CD14-positive monocyte (primary cell): Measurements from ENCODE around the gene C12orf57. TPM values are rescaled to one million over a fixed set of nuclear protein-coding genes. Genes with fewer than 3 reads are reported as not detected.
A peak's percentile ranks its signal among the peaks of the same experiment; 100 is the strongest.

Source experiments
- DNase-seq, 3 donors: peaks; one replicate each; pipeline ENCODE4 v3.0.0-alpha.2; 2011 to 2022
- H2AFZ ChIP-seq: 2 replicates; pipeline ENCODE4 v1.6.0; 2012; ENCODE audit warnings: mild to moderate bottlenecking, low read depth, low read length, inconsistent platforms; ENCODE audit not compliant: insufficient read depth, poor library complexity, severe bottlenecking
- H3K27ac ChIP-seq, 2 donors: 1 replicate in 1 of 2; 2 replicates in 1 of 2; pipeline ENCODE4 v1.5.1; 2012 to 2013; ENCODE audit warnings: low read length in 2 of 2, control low read depth in 1 of 2, inconsistent platforms in 1 of 2, low read depth in 1 of 2, mild to moderate bottlenecking in 1 of 2
- H3K27me3 ChIP-seq, 2 donors: one replicate each; pipeline versions ENCODE4 v1.6.0 to v1.6.1; 2011 to 2013; ENCODE audit warnings: low read length in 2 of 2; ENCODE audit not compliant: control insufficient read depth in 2 of 2, insufficient read depth in 2 of 2
- H3K36me3 ChIP-seq, 2 donors: replicated peaks in 1 of 2; 1 replicate in 1 of 2; 2 replicates in 1 of 2; pipeline versions ENCODE4 v1.5.1 to v1.6.1; 2012 to 2013; ENCODE audit warnings: low read length in 2 of 2, control low read depth in 1 of 2, inconsistent platforms in 1 of 2, mild to moderate bottlenecking in 1 of 2; ENCODE audit not compliant: insufficient read depth in 2 of 2, control insufficient read depth in 1 of 2
- H3K4me1 ChIP-seq, 2 donors: 1 replicate in 1 of 2; 2 replicates in 1 of 2; pipeline versions ENCODE4 v1.5.1 to v1.6.1; 2012 to 2013; ENCODE audit warnings: low read length in 2 of 2, control low read depth in 1 of 2, inconsistent platforms in 1 of 2, mild to moderate bottlenecking in 1 of 2, moderate library complexity in 1 of 2; ENCODE audit not compliant: insufficient read depth in 2 of 2, control insufficient read depth in 1 of 2
- H3K4me2 ChIP-seq: replicated peaks from 2 replicates; pipeline ENCODE3; 2012; ENCODE audit warnings: low read length, moderate library complexity, mild to moderate bottlenecking; ENCODE audit not compliant: poor library complexity, severe bottlenecking; ENCODE audit errors: extremely low read depth
- H3K4me3 ChIP-seq, 3 experiments: fragments of 200-600 bp in 1 of 3; sonication (generic) in 1 of 3; replicated peaks in 1 of 3; 1 replicate in 2 of 3; 2 replicates in 1 of 3; pipeline ENCODE4 v1.5.1; 2011 to 2013; ENCODE audit warnings: low read length in 3 of 3, mild to moderate bottlenecking in 3 of 3, control low read depth in 2 of 3, low read depth in 2 of 3, inconsistent platforms in 1 of 3, moderate library complexity in 1 of 3
- H3K79me2 ChIP-seq: 2 replicates; pipeline ENCODE4 v1.6.0; 2012; ENCODE audit warnings: mild to moderate bottlenecking, control low read depth, inconsistent platforms, low read length, moderate library complexity; ENCODE audit not compliant: insufficient read depth
- H3K9ac ChIP-seq: 2 replicates; pipeline ENCODE4 v1.6.0; 2017; ENCODE audit warnings: low read length, mild to moderate bottlenecking; ENCODE audit not compliant: insufficient read depth, poor library complexity, severe bottlenecking
- H3K9me3 ChIP-seq, 2 donors: replicated peaks in 1 of 2; 1 replicate in 1 of 2; 2 replicates in 1 of 2; pipeline versions ENCODE4 v1.5.1 to v1.6.1; 2012 to 2013; ENCODE audit warnings: low read length in 2 of 2, control low read depth in 1 of 2; ENCODE audit not compliant: control insufficient read depth in 1 of 2, insufficient read depth in 1 of 2
- H4K20me1 ChIP-seq: 2 replicates; pipeline ENCODE4 v1.6.0; 2012; ENCODE audit warnings: mild to moderate bottlenecking, low read length, control low read depth, moderate library complexity; ENCODE audit not compliant: insufficient read depth
- H3K27ac Mint-ChIP-seq, 7 donors: one replicate each; pipeline ENCODE4 v1.8.0; 2020; ENCODE audit warnings: mild to moderate bottlenecking in 7 of 7, mixed read lengths in 7 of 7, moderate library complexity in 6 of 7, inconsistent platforms in 2 of 7
- H3K27me3 Mint-ChIP-seq, 3 donors: one replicate each; pipeline ENCODE4 v1.8.0; 2021 to 2022; ENCODE audit warnings: low read depth in 3 of 3, mild to moderate bottlenecking in 3 of 3, mixed read lengths in 3 of 3, moderate library complexity in 3 of 3, inconsistent platforms in 1 of 3
- H3K36me3 Mint-ChIP-seq, 2 donors: one replicate each; pipeline ENCODE4 v1.8.0; 2020; ENCODE audit warnings: mixed read lengths in 2 of 2, inconsistent platforms in 1 of 2, mild to moderate bottlenecking in 1 of 2
- H3K4me1 Mint-ChIP-seq: one replicate; pipeline ENCODE4 v1.8.0; 2020; ENCODE audit warnings: mild to moderate bottlenecking, mixed read lengths
- H3K4me3 Mint-ChIP-seq, 2 donors: one replicate each; pipeline ENCODE4 v1.8.0; 2020; ENCODE audit warnings: mild to moderate bottlenecking in 2 of 2, mixed read lengths in 2 of 2, moderate library complexity in 1 of 2
- H3K9me3 Mint-ChIP-seq, 7 donors: one replicate each; pipeline ENCODE4 v1.8.0; 2020 to 2022; ENCODE audit warnings: mixed read lengths in 7 of 7, mild to moderate bottlenecking in 6 of 7, moderate library complexity in 6 of 7, inconsistent platforms in 2 of 7
- WGBS: methylation state at CpG from one replicate; pipeline ENCODE4 v1.1.5; 2013; ENCODE audit warnings: missing lambda C conversion rate; ENCODE audit not compliant: insufficient coverage; 5-methylcytosine and 5-hydroxymethylcytosine counted together
- intact Hi-C, 2 donors: fragments of 100-400 bp; cut with micrococcal nuclease; formaldehyde crosslinking; loops; one replicate each; pipeline versions ENCODE4 v1.15.0 to v1.15.1; 2023
- polyA plus RNA-seq, 3 donors: library from polyadenylated mRNA; depleted of rRNA in 1 of 3; unstranded in 2 of 3; stranded (reverse) in 1 of 3; fragments of 300-500 nt in 2 of 3; fragments of >200 nt in 1 of 3; fragmentation: Illumina TruSeq in 2 of 3; gene quantifications; 1 replicate in 2 of 3; 2 replicates in 1 of 3; pipeline ENCODE4 v1.2.3, GENCODE V29; 2012 to 2021
- TF ChIP-seq, protein P1 (sequence below): fragments of 200-600 bp; IDR thresholded peaks from one replicate; pipeline ENCODE4 v1.8.0; 2022; ENCODE audit warnings: antibody characterized with exemption, mild to moderate bottlenecking

The C12orf57 gene
- polyA plus RNA-seq, 3 donors: 19.1 to 59.2 (median 24.2) TPM

DNA sequence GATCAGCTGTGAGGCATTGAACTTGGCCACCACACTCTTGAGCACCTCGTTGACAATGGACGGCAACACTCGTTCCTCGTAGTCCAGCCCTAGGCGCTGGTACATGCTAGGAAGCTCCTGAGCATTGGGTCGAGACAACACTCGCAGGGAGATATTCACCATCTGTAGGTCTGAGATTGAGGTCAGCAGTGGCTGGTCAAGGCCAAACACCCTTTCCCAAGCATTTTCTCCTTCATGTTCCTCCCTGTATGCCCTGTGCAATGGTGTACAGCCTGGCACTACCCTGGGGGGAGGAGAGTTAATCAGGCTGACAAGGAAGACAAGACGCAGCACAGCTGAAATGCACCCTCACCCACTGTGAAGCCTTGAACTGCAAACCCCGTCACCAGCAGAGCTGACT is 24.6 kb downstream of the C12orf57 start:
- WGBS: 97% methylated on average over 5 of the region's 9 CpGs
- Mint-ChIP-seq H3K9me3 (no peaks in the 10 kb centered on the region), H3K4me3 (no peak overlapping the region), H3K36me3 (peaks cover 36 to 45% of the 10 kb centered on the region in 2 donors), H3K4me1 (peaks cover 48% of the 10 kb centered on the region), H3K27ac (peak overlapping the region in 1 of 7 donors; percentile 20), H3K27me3 (peaks cover 0 to 3% (median 3%) of the 10 kb centered on the region in 3 donors)
- Histone ChIP-seq H3K27me3 (no peaks in the 10 kb centered on the region), H3K4me1 (peaks cover 32 to 47% of the 10 kb centered on the region in 2 donors), H3K9ac (no peak overlapping the region), H3K4me2 (no peak overlapping the region), H4K20me1 (peaks cover 4% of the 10 kb centered on the region), H3K27ac (no peak overlapping the region), H3K79me2 (peaks cover 52% of the 10 kb centered on the region), H3K4me3 (no peak overlapping the region), H2AFZ (no peak overlapping the region), H3K36me3 (peaks cover 36 to 41% of the 10 kb centered on the region in 2 donors), H3K9me3 (no peaks in the 10 kb centered on the region)
- TF ChIP-seq, protein P1, sequence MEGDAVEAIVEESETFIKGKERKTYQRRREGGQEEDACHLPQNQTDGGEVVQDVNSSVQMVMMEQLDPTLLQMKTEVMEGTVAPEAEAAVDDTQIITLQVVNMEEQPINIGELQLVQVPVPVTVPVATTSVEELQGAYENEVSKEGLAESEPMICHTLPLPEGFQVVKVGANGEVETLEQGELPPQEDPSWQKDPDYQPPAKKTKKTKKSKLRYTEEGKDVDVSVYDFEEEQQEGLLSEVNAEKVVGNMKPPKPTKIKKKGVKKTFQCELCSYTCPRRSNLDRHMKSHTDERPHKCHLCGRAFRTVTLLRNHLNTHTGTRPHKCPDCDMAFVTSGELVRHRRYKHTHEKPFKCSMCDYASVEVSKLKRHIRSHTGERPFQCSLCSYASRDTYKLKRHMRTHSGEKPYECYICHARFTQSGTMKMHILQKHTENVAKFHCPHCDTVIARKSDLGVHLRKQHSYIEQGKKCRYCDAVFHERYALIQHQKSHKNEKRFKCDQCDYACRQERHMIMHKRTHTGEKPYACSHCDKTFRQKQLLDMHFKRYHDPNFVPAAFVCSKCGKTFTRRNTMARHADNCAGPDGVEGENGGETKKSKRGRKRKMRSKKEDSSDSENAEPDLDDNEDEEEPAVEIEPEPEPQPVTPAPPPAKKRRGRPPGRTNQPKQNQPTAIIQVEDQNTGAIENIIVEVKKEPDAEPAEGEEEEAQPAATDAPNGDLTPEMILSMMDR: no peak
- DNase-seq: no peak
- intact Hi-C loops: no loop called here

DNA sequence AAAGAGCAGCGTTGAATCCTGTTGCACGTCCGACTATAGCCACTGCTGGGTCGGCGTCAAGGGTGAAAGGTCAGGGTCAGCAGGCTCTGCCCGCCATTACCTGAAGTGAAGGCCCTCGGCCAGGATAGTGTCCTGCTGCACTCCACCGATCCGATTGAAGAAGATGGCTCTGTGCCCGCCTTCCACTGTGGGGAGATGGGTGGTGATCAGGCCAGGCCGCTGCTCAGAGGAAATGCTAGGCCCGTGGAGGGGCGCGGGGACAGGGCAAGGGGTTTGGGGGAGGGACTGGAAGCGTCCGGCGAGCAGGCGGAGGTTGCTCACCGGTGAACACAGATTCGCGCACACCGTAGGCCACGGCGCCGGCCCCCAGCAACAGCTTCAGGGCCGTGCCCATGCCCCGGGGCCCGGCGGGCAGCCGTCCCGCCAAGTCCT is 26.3 kb downstream of the C12orf57 start:
- Histone ChIP-seq H3K4me1 (peaks cover 21 to 31% of the 10 kb centered on the region in 2 donors), H4K20me1 (peaks cover 4% of the 10 kb centered on the region), H3K27me3 (no peaks in the 10 kb centered on the region), H3K9me3 (no peaks in the 10 kb centered on the region), H2AFZ (peak overlapping the region; percentile 97), H3K79me2 (peaks cover 52% of the 10 kb centered on the region), H3K27ac (peak overlapping the region; percentile 75 to 91), H3K9ac (peak overlapping the region; percentile 87), H3K4me3 (peak overlapping the region; percentile 72 to 100 (median 99)), H3K4me2 (peak overlapping the region; percentile 94), H3K36me3 (peaks cover 50 to 55% of the 10 kb centered on the region in 2 donors)
- intact Hi-C loops: loop anchor here (1.0 to 5.0 kb wide), 5 partner anchors 31 to 307 kb away; partner anchors contain the start of genes LPCAT3 (in 2 of the 2) and ING4 (in 1 of the 2)
- under 1% methylated on average over 31 of the region's 31 CpGs for WGBS
- TF ChIP-seq, protein P1: no peak
- peaks cover 49 to 59% of the 10 kb centered on the region in 2 donors for H3K36me3 Mint-ChIP-seq
- peak overlapping the region; percentile 93 to 99 (median 97) for H3K27ac Mint-ChIP-seq
- no peaks in the 10 kb centered on the region for H3K9me3 Mint-ChIP-seq
- no peak for DNase-seq
- H3K4me1 Mint-ChIP-seq: peaks cover 32% of the 10 kb centered on the region
- H3K4me3 Mint-ChIP-seq: peak overlapping the region; percentile 100
- peaks cover 0 to 3% (median 0%) of the 10 kb centered on the region in 3 donors for H3K27me3 Mint-ChIP-seq
